GM18520 (cell line): Measurements from ENCODE around the gene INHBA.

Source experiments
- ATAC-seq: cut with Tn5 transposase; IDR thresholded peaks from one replicate; pipeline ENCODE4 v1.9.1; 2021; ENCODE audit not compliant: unreplicated experiment

The INHBA gene

GRCh38 chr7:41689815-41690214 lies 13.1 kb downstream of the INHBA start:
- no peak for ATAC-seq

GRCh38 chr7:41688906-41689305 lies 14.0 kb downstream of the INHBA start:
- ATAC-seq, result no peak

DNA sequence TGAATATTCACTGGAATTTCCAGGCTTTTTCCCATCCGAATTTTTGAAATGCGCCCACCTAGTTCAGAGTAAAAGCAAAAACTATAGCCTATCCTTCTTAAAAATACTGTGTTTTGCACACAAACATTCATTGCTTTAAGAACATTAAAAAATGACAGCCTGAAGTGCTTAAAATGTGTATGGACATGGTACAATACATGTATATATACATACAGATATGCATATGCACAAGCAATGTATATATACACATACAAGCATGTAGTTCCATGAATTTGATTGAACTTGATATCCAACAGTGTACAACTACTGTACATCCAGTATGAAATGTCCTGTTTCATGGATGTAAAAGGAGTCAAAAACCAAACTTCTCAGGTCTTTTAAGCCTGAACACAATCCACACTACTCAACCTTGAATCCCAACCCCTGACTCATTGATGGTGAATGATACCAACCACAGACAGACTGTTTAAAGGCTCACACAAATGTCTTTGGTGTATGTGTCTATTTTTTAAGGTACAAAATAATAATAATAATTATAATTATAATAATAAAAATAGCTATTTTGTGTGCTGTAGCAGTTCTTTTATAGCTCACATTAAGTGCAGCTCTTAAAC lies 14.8 kb downstream of the INHBA start:
- ATAC-seq, result no peak

GRCh38 chr7:41685684-41686083 lies 17.2 kb downstream of the INHBA start:
- ATAC-seq, result no peak

DNA sequence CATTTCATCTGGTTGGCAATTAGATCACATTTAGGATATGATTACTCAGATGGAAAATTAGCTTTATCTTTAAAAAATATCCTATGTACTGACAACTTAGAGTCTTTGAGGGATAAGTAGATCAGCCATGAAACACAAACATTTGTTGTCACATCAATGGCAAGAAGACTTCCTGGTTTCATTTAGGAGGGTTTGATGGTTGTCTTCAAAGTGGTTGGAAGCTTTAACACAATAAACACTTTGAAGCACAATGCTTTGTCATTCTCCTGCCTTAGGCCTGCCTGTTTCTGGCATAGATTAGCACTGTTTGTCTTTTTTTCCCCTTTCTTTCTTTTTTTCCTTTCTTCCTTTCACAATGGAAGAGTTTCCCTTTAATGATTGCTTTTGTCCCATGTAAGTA lies 20.5 kb downstream of the INHBA start:
- no peak for ATAC-seq

DNA sequence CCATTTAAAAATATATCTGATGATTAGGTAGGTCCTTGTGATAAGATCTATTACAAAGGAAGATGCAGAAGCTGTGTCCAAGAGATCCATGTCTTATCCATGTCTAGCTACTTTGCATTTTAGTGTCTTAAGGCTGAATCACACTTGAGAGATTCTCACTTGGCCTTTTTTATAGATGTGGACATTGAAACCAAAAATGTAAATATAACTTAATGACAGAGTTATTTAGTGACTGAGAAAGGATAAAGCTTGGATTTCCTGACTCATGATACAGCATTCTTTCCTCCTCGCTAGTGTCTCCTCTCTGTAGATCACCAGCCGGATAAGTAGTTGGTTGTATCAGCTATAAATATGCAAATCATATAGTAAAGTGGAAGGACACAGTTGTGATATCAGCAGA lies 23.3 kb downstream of the INHBA start:
- ATAC-seq, result no peak

DNA sequence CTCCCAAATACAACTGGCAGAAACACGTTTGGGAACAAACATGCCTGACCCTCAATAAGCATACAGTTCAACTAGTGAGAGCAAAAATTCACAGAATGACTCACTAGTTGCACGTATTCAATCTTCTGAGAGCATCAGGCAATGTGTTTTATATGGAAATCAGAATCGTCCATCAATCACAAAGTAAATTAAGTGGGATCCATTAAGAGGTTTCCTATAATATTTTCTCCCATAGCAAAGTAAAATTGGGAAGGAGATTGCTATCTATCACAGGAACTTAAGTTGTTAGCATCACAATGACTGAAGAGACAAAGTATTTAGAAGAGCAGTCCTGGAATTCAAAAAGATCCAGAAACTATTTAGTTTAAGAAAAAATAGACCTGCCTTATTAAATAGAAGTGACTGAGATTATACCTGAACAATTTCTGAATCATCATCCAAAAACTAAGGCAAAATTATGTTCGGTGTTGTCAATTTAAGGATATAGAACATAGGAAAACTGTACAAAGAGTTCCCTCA lies 28.3 kb downstream of the INHBA start:
- no peak for ATAC-seq

GRCh38 chr7:41661596-41661995 lies 41.3 kb downstream of the INHBA start:
- no peak for ATAC-seq

DNA sequence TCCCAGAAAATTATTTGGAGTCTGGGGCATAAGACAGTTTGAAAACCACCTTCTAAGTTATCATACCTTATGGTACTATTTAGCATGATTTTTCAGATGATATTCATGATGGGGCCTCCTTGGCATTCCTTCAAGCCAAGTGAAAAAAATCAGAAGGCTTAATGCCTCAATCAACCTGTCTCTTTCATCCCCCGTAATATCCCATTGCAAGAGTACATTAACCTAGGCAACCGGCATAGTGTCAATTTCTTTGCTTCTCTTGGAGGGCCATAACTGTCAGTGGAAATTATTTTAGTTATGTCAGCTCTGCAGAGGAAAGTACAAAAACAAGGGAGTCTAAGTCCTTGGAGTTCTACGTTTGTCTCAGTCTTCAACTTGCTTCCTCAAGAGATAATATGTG lies 43.4 kb downstream of the INHBA start:
- ATAC-seq, result no peak

GRCh38 chr7:41656366-41656765 lies 46.5 kb downstream of the INHBA start:
- no peak for ATAC-seq

DNA sequence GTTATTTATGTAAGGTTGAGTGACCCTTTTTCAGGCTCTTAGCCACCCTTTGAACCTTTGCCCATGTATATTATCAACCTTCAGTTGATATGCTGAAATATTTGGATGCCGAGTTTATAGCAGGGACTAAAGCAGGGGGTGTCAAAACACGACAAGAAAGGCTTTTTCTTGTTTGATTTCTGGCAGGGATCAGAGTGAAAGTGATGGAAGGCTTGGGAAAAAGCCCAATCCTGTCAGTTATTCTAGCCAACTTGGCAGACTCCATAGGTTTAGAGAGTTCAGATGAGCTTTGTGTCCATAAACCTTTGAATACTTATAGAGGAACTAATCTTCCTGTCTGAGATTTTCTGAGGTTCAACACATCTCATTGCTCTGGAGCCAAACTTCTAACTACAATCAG lies 47.5 kb downstream of the INHBA start:
- ATAC-seq, result no peak

- ATAC-seq, result no peak
Observed at GRCh38 chr7:41652267-41652666, 50.6 kb downstream of the INHBA start.

GRCh38 chr7:41648501-41648900 lies 54.4 kb downstream of the INHBA start:
- ATAC-seq, result no peak

DNA sequence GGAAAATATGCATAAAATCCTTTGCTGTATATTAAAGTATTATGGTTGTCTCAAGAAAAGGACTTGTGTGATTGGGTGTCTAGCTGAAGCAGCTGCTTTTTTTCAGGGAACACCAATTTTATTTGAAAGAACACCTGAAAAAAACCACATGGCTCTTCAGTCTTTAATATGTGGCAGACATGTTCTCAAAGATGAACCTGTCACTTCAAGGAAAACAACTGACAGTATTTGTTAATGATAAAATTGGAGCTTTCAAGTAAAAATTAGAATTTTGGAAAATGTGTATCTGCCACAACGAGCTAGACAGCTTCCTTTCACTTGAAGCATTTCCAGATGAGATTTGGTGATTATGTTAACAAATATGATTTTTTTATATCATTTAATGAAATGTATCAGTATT lies 59.3 kb downstream of the INHBA start:
- ATAC-seq, result no peak

GRCh38 chr7:41641665-41642014 lies 61.2 kb downstream of the INHBA start:
- ATAC-seq, result no peak

DNA sequence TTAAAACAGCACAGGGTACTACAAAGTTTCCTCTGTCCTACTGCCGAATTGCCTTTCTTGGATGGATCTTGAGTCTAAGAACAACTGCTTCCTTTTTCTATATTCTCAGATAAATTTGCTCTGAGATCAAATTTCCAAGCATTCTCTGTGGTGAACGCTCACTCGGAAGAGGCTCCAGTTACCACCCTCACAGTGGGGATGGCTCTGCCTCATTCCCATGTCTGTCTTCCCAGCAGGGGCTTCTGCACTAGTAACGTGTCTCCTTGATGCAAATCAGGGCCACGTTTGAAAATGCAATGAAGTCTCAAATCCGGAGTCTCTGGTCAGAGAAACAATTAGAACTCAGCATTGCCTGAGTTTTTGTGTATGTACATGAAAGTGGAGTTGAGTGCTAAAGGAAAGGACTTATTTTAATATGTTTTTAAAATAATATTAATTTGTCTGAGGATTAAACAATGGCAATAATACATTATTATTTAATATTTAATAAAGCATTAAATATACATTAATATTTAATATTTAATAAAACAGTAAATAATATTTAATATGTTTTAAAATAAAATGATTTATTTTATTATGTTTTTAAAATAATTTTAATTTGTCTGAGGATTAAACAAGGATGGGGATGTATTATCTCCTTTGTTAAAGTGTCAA lies 61.8 kb downstream of the INHBA start:
- no peak for ATAC-seq

DNA sequence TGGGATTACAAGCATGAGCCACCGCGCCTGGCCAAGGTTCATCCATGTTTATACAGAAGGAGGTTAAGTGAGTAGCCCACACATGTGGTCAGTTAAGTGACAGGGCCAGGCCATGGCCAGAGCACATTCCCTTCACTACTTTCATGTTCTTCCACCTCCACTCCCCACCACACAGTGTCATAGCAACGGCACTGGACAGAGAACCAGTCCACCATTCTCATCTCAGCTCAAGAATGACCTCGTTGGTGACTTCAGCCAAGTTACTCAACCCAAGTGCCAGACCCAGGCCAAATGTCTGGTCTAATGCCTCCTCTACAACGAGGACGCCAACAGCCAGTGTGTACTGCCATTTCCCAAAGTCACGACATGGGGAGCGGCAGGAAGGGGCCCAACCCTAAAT lies 62.4 kb downstream of the INHBA start:
- no peak for ATAC-seq

- ATAC-seq, result no peak
Observed at GRCh38 chr7:41637049-41637448, 65.8 kb downstream of the INHBA start.
